ENCODE results near the gene POLA2.
"Not testable (repeated sequence)": the region's sequence is repeated elsewhere in the genome, so short reads cannot be mapped to it uniquely, and the experiment has no call there.

The POLA2 gene, protein sequence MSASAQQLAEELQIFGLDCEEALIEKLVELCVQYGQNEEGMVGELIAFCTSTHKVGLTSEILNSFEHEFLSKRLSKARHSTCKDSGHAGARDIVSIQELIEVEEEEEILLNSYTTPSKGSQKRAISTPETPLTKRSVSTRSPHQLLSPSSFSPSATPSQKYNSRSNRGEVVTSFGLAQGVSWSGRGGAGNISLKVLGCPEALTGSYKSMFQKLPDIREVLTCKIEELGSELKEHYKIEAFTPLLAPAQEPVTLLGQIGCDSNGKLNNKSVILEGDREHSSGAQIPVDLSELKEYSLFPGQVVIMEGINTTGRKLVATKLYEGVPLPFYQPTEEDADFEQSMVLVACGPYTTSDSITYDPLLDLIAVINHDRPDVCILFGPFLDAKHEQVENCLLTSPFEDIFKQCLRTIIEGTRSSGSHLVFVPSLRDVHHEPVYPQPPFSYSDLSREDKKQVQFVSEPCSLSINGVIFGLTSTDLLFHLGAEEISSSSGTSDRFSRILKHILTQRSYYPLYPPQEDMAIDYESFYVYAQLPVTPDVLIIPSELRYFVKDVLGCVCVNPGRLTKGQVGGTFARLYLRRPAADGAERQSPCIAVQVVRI

DNA sequence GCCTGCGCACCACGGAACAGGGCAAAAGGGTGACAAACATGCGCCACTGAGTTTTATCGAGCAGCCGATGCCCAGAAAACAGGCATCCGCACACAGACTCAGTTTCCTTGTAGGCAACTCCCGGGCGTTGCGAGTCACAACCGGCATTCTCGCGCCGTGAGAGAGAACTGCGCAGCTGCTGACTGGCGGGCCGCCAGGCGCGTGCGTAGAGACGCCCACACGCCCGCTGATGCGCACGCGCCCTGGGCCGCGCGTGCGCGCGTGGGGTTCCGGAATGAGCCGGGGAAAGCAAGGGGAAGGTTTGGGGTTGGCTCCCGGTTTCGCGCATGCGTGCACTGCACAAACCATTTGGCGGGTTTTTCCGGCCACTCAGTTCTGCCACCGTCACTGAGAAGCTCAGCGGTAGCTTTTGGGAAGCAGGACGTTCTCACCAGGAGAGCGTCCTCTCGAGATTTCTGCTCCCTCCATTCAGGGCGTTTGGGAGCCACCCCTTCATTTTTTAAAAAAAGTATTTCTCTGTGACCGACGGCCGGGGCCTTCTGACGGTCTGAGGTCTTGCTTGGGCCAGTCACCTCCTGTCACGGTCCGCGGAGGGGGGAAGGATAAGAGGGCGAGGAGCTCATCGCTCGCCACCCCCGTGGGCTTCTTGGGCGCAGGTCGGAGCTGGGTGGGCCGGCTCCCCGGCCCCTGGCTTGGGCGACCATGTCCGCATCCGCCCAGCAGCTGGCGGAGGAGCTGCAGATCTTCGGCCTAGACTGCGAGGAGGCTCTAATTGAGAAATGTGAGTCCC, at the start of gene POLA2:
TSS of gene POLA2 (plus strand) at position 372 of the 790 bp plus-strand sequence. CDS start at position 703, 331 bp downstream.
- DNase-seq: peak; percentile 28 to 95 (median 84)

GRCh38 chr11:65212226-65212801, 49.4 kb upstream of the POLA2 start:
- DNase-seq: no peak

DNA sequence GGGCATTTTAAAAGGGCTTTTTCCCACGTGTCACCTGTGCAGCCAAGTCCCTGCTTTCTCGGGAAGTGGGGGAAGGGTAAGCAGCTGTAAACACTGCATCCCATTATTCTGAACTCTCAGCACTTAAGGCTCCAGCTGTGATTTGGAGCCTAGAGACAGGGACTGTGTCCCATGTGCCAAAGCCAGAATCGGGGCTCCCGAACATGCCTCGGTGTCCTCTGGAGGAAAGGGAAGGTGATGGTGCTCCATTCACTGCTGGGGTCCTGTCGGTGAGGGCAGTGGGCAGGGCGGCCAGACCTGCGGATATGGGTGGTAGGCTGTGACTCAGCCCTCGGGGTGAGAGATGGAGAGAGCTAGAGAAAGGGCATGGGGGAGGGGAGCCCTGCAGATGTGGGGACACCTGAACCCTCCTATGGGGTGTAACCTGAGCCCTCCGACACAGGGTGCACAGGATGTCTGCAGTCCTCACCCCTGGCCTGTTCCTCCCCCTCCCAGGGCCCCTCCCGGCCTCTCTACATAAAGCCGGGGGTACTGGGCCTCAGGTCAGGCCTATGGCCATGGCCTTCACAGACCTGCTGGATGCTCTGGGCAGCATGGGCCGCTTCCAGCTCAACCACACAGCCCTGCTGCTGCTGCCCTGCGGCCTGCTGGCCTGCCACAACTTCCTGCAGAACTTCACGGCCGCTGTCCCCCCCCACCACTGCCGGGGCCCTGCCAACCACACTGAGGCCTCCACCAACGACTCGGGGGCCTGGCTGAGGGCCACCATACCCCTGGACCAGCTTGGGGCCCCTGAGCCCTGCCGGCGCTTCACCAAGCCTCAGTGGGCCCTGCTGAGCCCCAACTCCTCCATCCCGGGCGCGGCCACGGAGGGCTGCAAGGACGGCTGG, 48.2 kb upstream of the POLA2 start:
- DNase-seq: no peak

DNA sequence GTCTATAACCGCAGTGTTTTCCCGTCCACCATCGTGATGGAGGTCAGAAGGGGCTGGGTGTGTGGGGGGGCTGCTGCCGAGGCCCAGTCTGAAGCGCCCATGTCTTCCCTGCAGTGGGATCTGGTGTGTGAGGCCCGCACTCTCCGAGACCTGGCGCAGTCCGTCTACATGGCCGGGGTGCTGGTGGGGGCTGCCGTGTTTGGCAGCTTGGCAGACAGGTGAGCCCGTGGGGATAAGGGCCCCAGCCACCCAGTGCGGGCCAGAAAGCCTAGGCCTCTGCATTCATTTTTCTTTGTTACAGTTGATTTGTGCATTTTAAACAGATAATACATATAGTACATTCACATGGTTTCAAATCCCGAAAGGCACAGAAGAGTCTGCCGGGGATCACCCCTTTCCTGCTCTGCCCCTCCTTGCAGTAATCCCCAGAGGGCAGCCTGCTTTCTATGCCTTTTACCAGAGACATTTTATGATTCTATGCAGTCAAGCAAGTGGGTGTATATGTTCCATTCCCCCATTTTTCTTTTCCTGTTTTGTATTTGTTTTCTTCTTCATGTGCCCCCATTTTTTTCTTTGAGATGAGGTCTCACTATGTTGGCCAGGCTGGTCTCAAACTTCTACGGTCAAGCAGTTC, 47.4 kb upstream of the POLA2 start:
- DNase-seq: no peak

- peak in 3 of 56 donors; percentile 15 to 51 (median 22) for DNase-seq
These were observed 46.2 kb upstream of the POLA2 start for GRCh38 chr11:65215441-65216076.

DNA sequence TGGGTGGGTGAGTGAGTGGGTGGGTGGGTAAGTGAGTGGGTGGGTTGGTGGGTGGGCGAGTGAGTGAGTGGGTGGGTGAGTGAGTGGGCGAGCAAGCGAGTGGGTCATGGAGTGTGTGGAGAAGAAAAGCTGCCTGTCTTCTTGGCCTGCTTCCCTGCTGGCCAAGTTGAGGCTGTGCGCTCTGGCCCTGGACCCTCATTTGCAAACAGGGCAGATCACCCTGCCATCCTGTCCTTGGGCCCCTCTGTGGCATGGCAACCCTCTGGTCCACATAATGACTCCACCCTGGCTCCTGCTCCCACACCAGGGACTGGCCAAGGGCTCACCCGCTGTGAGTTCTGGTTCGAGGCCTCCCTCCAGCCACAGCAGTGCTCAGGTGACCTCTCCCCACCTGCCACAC, 44.9 kb upstream of the POLA2 start:
- peak in 2 of 56 donors; percentile 26 to 69 for DNase-seq

- no peak for DNase-seq
These were observed 44.0 kb upstream of the POLA2 start for GRCh38 chr11:65217441-65218423.

DNA sequence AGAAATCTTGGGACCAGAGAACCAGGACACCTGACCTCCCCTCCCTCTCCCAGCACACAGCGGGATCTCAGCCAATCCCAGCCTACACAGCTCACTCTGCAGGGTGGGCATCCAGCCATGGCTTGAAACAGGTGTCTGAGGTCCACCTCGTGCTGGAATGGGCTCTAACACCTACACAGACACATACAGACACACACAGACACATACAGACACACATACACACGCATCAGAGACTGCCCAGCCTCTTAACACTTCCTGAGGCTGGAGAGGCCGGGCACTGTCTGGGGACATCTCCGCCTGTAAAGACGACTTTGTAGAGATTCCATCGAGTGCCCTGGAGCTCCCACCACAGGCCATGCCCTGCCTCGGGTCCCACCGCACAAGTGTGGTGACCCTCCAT, 43.3 kb upstream of the POLA2 start:
- no peak for DNase-seq

DNA sequence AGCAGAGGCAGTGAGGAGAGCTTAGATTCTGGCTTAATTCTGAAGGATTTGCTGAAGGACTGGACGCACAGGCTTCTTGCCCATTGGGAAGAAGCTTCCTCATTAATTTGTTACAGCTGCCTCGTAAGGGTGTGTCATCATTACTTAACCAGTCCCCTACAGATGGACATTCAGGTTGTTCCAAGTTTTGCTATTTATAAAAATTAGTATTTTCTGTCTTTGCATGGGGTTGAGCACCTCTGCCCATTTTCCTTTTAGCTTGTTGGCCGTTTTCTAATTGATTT, 41.9 kb upstream of the POLA2 start:
- no peak for DNase-seq

GRCh38 chr11:65221026-65221425, 40.7 kb upstream of the POLA2 start:
- no peak for DNase-seq

GRCh38 chr11:65223011-65223410, 38.8 kb upstream of the POLA2 start:
- no peak for DNase-seq

DNA sequence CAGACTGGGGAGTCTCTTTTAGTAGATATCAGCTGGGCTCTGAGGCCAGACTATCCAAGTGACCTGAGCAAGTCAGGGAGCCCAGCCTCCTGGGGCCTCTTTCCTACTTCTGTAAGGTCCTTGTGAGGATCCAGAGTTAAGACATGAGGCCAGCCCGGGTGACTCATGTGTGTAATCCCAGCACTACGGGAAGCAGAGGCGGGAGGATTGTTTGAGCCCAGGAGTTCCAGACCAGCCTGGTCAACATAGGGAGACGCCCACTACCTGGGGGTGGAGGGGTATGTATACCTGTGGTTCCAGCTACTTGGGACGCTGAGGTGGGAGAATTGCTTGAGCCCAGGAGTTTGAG, 36.9 kb upstream of the POLA2 start:
- DNase-seq: no peak

DNA sequence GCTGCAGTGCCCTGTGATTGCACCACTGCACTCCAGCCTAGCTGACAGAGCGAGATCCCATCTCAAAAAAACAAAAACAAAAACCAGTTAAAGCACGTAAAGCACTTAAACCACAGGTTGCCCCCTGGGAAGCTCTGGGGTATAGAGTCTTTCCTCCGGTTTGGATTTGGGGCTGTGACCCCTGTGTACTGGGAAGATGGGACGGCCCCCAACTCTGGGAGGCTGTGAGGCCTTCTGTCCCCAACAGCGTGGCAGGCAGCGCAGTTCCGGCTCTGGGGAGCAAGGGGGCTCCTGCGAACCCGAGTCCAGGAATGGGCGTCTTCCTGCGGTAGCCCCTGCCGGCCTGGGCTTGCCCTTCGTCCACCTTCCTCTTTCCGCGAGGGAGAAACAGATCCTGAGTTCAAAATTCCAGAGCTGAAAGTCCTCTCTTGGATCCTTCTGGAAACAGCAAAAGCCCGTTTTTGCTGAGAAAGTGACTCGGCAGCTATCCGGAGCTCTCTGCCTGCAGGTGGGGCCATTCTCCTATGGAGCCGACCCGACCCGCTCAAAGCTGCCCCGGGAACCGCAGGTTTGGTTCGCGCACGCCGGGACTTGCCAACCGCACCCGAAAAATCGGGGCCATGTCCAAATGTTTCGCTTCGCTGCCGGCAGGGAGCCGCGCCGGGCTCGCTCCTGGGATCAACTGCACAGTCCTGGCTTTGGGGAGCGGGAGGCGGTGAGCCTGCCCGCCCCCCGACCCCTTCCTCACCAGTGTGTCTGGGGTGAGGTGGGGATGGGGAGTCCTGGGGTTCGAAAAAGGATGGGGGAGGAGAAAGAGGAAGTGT, 36.3 kb upstream of the POLA2 start:
- DNase-seq: peak in 24 of 56 donors; percentile 3 to 52 (median 16)

DNA sequence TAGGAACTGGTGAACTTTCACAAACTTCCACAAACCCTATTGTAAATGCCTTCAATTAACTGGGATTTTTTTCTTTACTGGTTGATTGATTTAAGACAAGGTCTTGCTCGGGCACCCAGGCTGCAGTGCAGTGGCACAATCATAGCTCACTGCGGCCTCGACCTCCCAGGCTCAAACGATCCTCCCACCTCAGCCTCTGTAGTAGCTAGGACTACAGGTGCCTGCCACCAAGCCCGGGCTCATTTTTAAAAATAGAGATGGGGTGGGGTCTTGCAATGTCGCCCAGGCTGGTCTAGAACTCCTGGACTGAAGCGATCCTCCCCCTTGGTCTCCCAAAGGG, 35.7 kb upstream of the POLA2 start:
- no peak for DNase-seq

- DNase-seq: no peak
These were observed 33.9 kb upstream of the POLA2 start for GRCh38 chr11:65227879-65228278.

DNA sequence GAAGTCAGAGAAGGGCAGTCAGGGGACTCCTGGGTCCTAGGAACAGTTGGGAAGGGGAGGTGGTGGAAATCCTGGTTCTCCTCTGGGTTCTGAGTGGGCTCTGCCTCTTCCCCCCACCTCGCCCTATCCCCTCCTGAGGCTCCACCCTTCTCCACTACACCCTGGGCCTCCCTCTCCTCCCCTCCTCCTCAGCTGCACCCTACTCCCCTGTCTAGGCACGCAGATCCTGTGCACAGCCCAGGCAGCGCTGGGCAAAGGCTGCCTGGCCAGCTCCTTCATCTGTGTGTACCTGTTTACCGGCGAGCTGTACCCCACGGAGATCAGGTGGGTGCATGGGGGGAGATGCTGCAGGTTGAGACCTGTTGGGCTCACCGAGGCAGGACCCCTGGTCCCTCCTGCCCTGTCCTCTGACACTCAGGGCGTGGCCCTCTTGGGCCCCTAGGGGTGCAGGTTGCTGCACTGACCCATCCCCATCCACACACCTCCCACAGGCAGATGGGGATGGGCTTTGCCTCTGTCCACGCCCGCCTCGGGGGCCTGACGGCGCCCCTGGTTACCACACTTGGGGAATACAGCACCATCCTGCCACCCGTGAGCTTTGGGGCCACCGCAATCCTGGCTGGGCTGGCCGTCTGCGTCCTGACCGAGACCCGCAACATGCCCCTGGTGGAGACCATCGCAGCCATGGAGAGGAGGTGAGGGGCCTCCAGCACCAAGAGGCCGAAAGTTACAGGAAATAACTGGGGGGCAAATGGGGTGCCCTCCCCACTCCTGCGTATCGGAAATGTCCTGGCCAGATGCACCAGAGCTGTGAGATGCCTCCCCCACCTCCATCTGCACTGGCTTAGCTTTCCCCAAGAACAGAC, 25.3 kb upstream of the POLA2 start:
- no peak for DNase-seq

GRCh38 chr11:65238302-65238701, 23.5 kb upstream of the POLA2 start:
- DNase-seq: not testable (repeated sequence)
